Ishikawa (cell line): Measurements from ENCODE around the gene GDF10.

Experiments
- CREB1 ChIP-seq: IDR thresholded peaks from 2 replicates; pipeline ENCODE4 v1.6.1; 2012; ENCODE audit warnings: low read depth
- EP300 ChIP-seq: IDR thresholded peaks from 2 replicates; pipeline ENCODE4 v1.6.1; 2012; ENCODE audit warnings: borderline replicate concordance
- RAD21 ChIP-seq: IDR thresholded peaks from 2 replicates; pipeline ENCODE4 v1.6.1; 2012; ENCODE audit warnings: low read depth
- REST ChIP-seq: IDR thresholded peaks from 2 replicates; pipeline ENCODE4 v1.6.1; 2012; ENCODE audit warnings: low read depth, mild to moderate bottlenecking
- TEAD4 ChIP-seq: IDR thresholded peaks from 2 replicates; pipeline ENCODE4 v1.6.1; 2012

- TF ChIP-seq REST, result no peak
- no peak for TF ChIP-seq CREB1
- TF ChIP-seq EP300, result no peak
- TF ChIP-seq RAD21, result no peak
- TF ChIP-seq TEAD4, result no peak
Observed at GRCh38 chr10:47253651-47254375, 46.2 kb upstream of the GDF10 start.
